Upper lobe of left lung (tissue), 6 donors: ENCODE data around the gene PAX5. TPM values are rescaled to one million over a fixed set of nuclear protein-coding genes. Genes with fewer than 3 reads are reported as not detected.

Experiments
- ATAC-seq, 2 donors: fragments of 200-7000 bp; cut with Tn5 transposase; one replicate each; pipeline ENCODE4 v1.9.1; 2022; ENCODE audit warnings: mild to moderate bottlenecking in 2 of 2, moderate library complexity in 2 of 2; ENCODE audit not compliant: low FRiP score in 2 of 2
- DNase-seq, 2 donors: peaks; one replicate each; pipeline ENCODE4 v3.0.0-alpha.2; 2019 to 2020
- H3K27ac ChIP-seq, 4 donors: fragments of 200-600 bp; sonication (generic); one replicate each; pipeline ENCODE4 v1.5.1; 2016 to 2019
- H3K27me3 ChIP-seq, 4 donors: fragments of 200-600 bp; sonication (generic); one replicate each; pipeline ENCODE4 v1.5.1; 2017 to 2019
- H3K36me3 ChIP-seq, 4 donors: fragments of 200-600 bp; sonication (generic); one replicate each; pipeline ENCODE4 v1.5.1; 2016 to 2019
- H3K4me1 ChIP-seq, 4 donors: fragments of 200-600 bp; sonication (generic); one replicate each; pipeline ENCODE4 v1.5.1; 2018 to 2019
- H3K4me3 ChIP-seq, 4 donors: fragments of 200-600 bp; sonication (generic); one replicate each; pipeline ENCODE4 v1.5.1; 2017 to 2019; ENCODE audit warnings: mild to moderate bottlenecking in 2 of 4, moderate library complexity in 1 of 4
- H3K9me3 ChIP-seq, 4 donors: fragments of 200-600 bp; sonication (generic); one replicate each; pipeline ENCODE4 v1.5.1; 2018 to 2019
- EP300 ChIP-seq, 4 donors: sonication (generic); formaldehyde crosslinking; IDR thresholded peaks; one replicate each; pipeline ENCODE4 v1.5.1; 2017; ENCODE audit warnings: antibody characterized with exemption in 4 of 4, control low read depth in 2 of 4
- POLR2A ChIP-seq, 4 donors: fragments of 450-650 bp; IDR thresholded peaks; one replicate each; pipeline ENCODE4 v1.5.1; 2016 to 2017; ENCODE audit warnings: antibody characterized with exemption in 4 of 4, mild to moderate bottlenecking in 2 of 4
- POLR2AphosphoS5 ChIP-seq, 2 donors: sonication (generic); formaldehyde crosslinking; IDR thresholded peaks; one replicate each; pipeline ENCODE4 v1.5.1; 2017; ENCODE audit warnings: antibody characterized with exemption in 2 of 2
- WGBS, 2 donors: methylation state at CpG; one replicate each; pipeline ENCODE4 v1.1.5; 2017 to 2018; 5-methylcytosine and 5-hydroxymethylcytosine counted together
- total RNA-seq, 6 donors: library from RNA; depleted of rRNA in 4 of 6; stranded (reverse); fragments of >200 nt in 4 of 6; gene quantifications; one replicate each; pipeline versions ENCODE4 v1.1.0 to v1.2.1, GENCODE V29; 2016 to 2021
- TF ChIP-seq, protein P1 (sequence below), 6 experiments: fragments of 450-650 bp in 4 of 6; fragments of 200-600 bp in 2 of 6; sonication (generic) in 2 of 6; IDR thresholded peaks; one replicate each; pipeline ENCODE4 v1.5.1; 2016 to 2019; ENCODE audit warnings: antibody characterized with exemption in 6 of 6
- donor health status: DM: no; HTN: no; CAD: no; lungs with moderate emphysema.
- donor health status: DM: no; HTN: yes; CAD: no; lungs with severe emphysema.

Gene PAX5
- total RNA-seq, 6 donors from 2014 or later, result under 0.01 to 0.64 (median 0.43) TPM; not detected in 1

DNA sequence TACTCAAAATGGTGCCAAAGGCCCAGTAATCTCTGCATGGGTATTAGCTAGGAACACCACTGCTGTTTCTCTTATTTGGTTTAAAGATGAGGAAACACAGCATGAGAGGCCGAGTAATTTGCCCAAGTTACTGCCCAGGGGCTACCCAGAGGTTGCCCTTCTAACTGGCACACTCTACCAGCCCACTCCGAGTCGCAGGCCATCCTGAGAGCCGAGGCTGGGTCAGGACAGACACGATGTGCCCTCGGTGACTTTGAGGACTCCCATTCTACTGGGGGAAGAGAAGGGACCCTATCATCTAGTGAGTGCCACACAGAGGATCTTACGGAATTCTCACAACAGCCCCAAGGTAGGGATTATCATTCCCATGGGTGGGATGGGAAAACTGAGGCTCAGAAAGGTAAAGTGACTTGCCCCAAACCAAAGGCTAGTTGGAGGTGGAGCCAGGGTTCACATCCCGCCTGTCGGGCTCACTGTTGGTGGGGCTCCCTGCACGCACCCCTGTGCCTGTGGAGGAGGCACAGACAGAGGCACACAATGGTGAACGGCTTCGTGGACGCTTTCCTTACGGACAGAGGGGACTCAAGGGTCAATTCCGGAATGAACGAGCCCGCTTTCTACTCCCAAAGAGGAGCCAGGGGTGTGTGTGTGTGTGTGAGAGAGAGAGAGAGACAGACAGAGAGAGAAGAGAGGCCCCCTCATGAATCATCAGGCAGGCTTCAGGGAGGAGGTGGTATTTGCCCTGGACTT, 236.4 kb downstream of the PAX5 start:
- TF ChIP-seq EP300 (IDR thresholded peaks at IDR 0.05) (no peak), POLR2A (IDR thresholded peaks at IDR 0.05) (no peak), POLR2AphosphoS5 (IDR thresholded peaks at IDR 0.05) (no peak)
- TF ChIP-seq, protein P1, sequence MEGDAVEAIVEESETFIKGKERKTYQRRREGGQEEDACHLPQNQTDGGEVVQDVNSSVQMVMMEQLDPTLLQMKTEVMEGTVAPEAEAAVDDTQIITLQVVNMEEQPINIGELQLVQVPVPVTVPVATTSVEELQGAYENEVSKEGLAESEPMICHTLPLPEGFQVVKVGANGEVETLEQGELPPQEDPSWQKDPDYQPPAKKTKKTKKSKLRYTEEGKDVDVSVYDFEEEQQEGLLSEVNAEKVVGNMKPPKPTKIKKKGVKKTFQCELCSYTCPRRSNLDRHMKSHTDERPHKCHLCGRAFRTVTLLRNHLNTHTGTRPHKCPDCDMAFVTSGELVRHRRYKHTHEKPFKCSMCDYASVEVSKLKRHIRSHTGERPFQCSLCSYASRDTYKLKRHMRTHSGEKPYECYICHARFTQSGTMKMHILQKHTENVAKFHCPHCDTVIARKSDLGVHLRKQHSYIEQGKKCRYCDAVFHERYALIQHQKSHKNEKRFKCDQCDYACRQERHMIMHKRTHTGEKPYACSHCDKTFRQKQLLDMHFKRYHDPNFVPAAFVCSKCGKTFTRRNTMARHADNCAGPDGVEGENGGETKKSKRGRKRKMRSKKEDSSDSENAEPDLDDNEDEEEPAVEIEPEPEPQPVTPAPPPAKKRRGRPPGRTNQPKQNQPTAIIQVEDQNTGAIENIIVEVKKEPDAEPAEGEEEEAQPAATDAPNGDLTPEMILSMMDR (IDR thresholded peaks at IDR 0.05), result no peak
- WGBS, 2 donors, result 84 to 85% methylated on average over 11 to 17 of the region's 17 CpGs
- H3K4me3 ChIP-seq, result no peak overlapping the region
- DNase-seq (no peak), ATAC-seq (no peak)
- H3K27ac ChIP-seq, result no peak overlapping the region
- H3K4me1 ChIP-seq, result no peaks in the 10 kb centered on the region
- H3K27me3 ChIP-seq, result no peaks in the 10 kb centered on the region
- peaks cover 0 to 11% (median 7%) of the 10 kb centered on the region in 4 donors for H3K9me3 ChIP-seq
- H3K36me3 ChIP-seq, result no peaks in the 10 kb centered on the region

DNA sequence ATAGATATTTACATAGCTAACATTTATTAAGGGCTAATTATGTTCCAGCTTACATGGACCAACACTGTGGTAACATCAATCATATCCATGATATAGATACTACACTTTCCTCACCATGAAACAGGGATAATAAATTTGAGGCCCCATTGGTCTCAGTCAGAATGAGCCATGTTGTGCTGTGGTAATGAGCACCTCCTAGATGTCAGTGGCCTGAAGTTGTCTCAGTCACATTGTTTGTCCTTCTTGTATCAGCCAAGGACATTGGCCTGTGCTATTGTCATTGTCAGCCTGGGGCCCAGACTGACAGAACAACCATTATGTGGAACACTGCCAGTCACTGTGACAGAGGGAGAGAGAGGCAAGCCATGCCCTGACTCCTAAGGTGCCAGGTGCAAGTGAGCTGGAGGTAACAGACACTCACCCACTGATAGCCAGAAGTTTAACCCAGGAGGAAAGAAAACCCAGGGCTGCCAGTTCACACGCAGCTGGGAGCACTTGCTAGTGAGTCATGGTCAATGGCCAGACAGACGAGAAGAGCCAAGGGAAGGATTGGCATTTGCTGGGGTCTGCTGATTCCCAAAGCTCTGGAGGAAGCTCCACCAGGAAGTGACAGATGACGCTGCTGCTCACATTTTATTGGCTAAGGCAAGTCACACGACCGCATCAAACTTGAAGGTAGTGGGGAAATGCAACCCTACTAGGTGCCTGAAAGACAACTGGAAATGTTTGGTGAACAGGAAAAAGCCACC, 237.2 kb downstream of the PAX5 start:
- no peak for ATAC-seq
- no peak for TF ChIP-seq POLR2AphosphoS5 (IDR thresholded peaks at IDR 0.05)
- no peak for TF ChIP-seq EP300 (IDR thresholded peaks at IDR 0.05)
- TF ChIP-seq POLR2A (IDR thresholded peaks at IDR 0.05), result no peak
- TF ChIP-seq, protein P1 (IDR thresholded peaks at IDR 0.05), result no peak

DNA sequence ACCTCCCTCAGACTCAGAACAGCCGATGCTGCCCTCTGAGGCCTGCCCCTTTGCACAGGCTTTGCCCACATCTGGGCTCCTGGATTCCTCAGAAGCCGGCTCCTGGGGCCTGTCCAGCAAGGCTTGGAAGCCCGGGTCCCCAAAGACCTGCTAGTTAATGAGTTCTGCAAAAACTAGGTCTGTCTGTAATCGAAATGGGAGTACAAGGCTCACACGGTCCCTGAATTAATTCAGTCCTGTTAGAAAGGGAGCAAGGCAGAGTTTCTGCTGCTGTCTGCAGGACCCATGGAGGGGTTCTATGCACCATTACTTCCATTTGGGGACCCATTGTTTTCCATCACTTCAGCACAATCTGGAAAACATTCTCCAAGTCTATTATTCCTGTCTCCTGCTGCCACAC, 239.6 kb downstream of the PAX5 start:
- H3K9me3 ChIP-seq, result peaks cover 0 to 11% (median 7%) of the 10 kb centered on the region in 4 donors
- TF ChIP-seq, protein P1 (IDR thresholded peaks at IDR 0.05), result no peak
- no peak for TF ChIP-seq EP300 (IDR thresholded peaks at IDR 0.05)
- TF ChIP-seq POLR2A (IDR thresholded peaks at IDR 0.05), result no peak
- TF ChIP-seq POLR2AphosphoS5 (IDR thresholded peaks at IDR 0.05), result no peak
- no peak overlapping the region for H3K27ac ChIP-seq
- no peak overlapping the region for H3K4me3 ChIP-seq
- no peaks in the 10 kb centered on the region for H3K27me3 ChIP-seq
- no peak for ATAC-seq
- WGBS, 2 donors, result 67 to 81% methylated on average over 1 to 5 of the region's 5 CpGs
- peak in 1 of 2 donors; percentile 19 for DNase-seq
- H3K4me1 ChIP-seq, result no peaks in the 10 kb centered on the region
- no peaks in the 10 kb centered on the region for H3K36me3 ChIP-seq

More for the DNA sequence above, 237.2 kb downstream of the PAX5 start:
- H3K27ac ChIP-seq, result no peak overlapping the region
- no peak for DNase-seq
- H3K9me3 ChIP-seq, result peaks cover 0 to 11% (median 7%) of the 10 kb centered on the region in 4 donors
- H3K27me3 ChIP-seq, result no peaks in the 10 kb centered on the region
- no peaks in the 10 kb centered on the region for H3K36me3 ChIP-seq
- H3K4me1 ChIP-seq, result no peaks in the 10 kb centered on the region
- H3K4me3 ChIP-seq, result no peak overlapping the region
- 61 to 84% methylated on average over 5 of the region's 5 CpGs for WGBS, 2 donors

DNA sequence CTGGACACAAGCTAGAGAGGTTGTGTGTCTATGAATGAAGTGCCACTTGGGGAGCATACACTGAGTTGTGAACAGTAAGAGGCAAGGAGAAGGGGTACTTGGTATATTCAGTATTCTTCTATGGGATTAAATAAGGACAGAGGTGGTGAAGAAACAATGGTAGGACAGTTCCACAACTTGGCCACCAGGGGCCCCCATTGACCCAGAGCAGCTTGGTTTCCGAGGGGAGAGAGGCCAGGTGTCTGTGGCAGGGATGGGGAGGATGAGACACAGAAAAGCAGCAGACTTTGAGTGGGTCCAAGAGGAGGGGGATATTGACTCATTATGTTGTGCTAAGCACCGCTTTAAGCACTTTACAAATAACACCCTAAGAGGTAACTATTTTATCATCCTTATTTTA, 240.8 kb downstream of the PAX5 start:
- H3K27ac ChIP-seq, result no peak overlapping the region
- 79 to 80% methylated on average over 2 of the region's 2 CpGs for WGBS, 2 donors
- DNase-seq (no peak), ATAC-seq (no peak)
- H3K4me1 ChIP-seq, result no peaks in the 10 kb centered on the region
- peaks cover 0 to 11% (median 7%) of the 10 kb centered on the region in 4 donors for H3K9me3 ChIP-seq
- TF ChIP-seq EP300 (IDR thresholded peaks at IDR 0.05) (no peak), POLR2A (IDR thresholded peaks at IDR 0.05) (no peak), POLR2AphosphoS5 (IDR thresholded peaks at IDR 0.05) (no peak)
- TF ChIP-seq, protein P1 (IDR thresholded peaks at IDR 0.05), result no peak
- H3K27me3 ChIP-seq, result no peaks in the 10 kb centered on the region
- no peak overlapping the region for H3K4me3 ChIP-seq
- H3K36me3 ChIP-seq, result no peaks in the 10 kb centered on the region
